K562 (cell line): ENCODE results near the gene S100A7A. TPM values are rescaled to one million over a fixed set of nuclear protein-coding genes. Genes with fewer than 3 reads are reported as not detected.

Source experiments
- ATF7 ChIP-seq: fragments of 450-650 bp; IDR thresholded peaks from 2 replicates; pipeline ENCODE4 v1.7.1; 2014; ENCODE audit warnings: mild to moderate bottlenecking, moderate library complexity
- CEBPB ChIP-seq: fragments of 450-650 bp; IDR thresholded peaks from 2 replicates; pipeline ENCODE4 v1.6.1; 2016; ENCODE audit warnings: missing genetic modification characterization, missing compliant biosample characterization
- CHCHD3 ChIP-seq: fragments of 250-450 bp; sonication (Bioruptor Pico); IDR thresholded peaks from 2 replicates; pipeline ENCODE4 v2.1.2; 2022; ENCODE audit warnings: mild to moderate bottlenecking
- CREB1 ChIP-seq, 2 experiments: sonication (generic) in 1 of 2; formaldehyde crosslinking in 1 of 2; IDR thresholded peaks; 2 replicates each; pipeline versions ENCODE4 v1.6.1 to v1.8.0; 2012 to 2022; ENCODE audit warnings: inconsistent platforms in 1 of 2, mild to moderate bottlenecking in 1 of 2, missing genetic modification reagents in 1 of 2, moderate library complexity in 1 of 2
- EZH2 ChIP-seq: IDR thresholded peaks from 2 replicates; pipeline ENCODE4 v1.6.1; 2012; ENCODE audit warnings: low read depth, mild to moderate bottlenecking, inconsistent platforms, low read length, borderline replicate concordance
- HCFC1 ChIP-seq: IDR thresholded peaks from 2 replicates; pipeline ENCODE4 v1.6.1; 2012; ENCODE audit warnings: low read depth, low read length, improper control_type of control experiment
- IFI16 ChIP-seq: fragments of 250-450 bp; sonication (Bioruptor Pico); IDR thresholded peaks from 2 replicates; pipeline ENCODE4 v2.1.2; 2022; ENCODE audit warnings: mild to moderate bottlenecking, inconsistent platforms
- KLF13 ChIP-seq: fragments of 450-650 bp; IDR thresholded peaks from 2 replicates; pipeline ENCODE4 v1.6.1; 2016; ENCODE audit warnings: missing genetic modification characterization, low read depth, mild to moderate bottlenecking, missing compliant biosample characterization, moderate library complexity, borderline replicate concordance
- NONO ChIP-seq, 2 experiments: fragments of 200-400 bp in 1 of 2; fragments of 450-650 bp in 1 of 2; formaldehyde crosslinking in 1 of 2; IDR thresholded peaks; 2 replicates each; pipeline ENCODE4 v1.6.1; 2017; ENCODE audit warnings: low read depth in 2 of 2, mild to moderate bottlenecking in 2 of 2, moderate library complexity in 2 of 2, low read length in 1 of 2
- PHF8 ChIP-seq: fragments of 200-600 bp; sonication (generic); IDR thresholded peaks from 2 replicates; pipeline ENCODE4 v1.6.1; 2012; ENCODE audit warnings: mixed run types, mild to moderate bottlenecking, inconsistent platforms, low read length, moderate library complexity, borderline replicate concordance
- PTTG1 ChIP-seq: fragments of 450-650 bp; IDR thresholded peaks from 2 replicates; pipeline ENCODE4 v1.6.1; 2016; ENCODE audit warnings: low read depth, mild to moderate bottlenecking, missing genetic modification characterization, missing compliant biosample characterization
- XRCC3 ChIP-seq: fragments of 450-650 bp; IDR thresholded peaks from 2 replicates; pipeline ENCODE4 v1.6.1; 2017; ENCODE audit warnings: mild to moderate bottlenecking, moderate library complexity
- ZFPM2 ChIP-seq: fragments of 250-450 bp; sonication (Bioruptor Pico); IDR thresholded peaks from 2 replicates; pipeline ENCODE4 v1.5.1; 2022; ENCODE audit warnings: mild to moderate bottlenecking
- ZNF224 ChIP-seq: sonication (generic); formaldehyde crosslinking; IDR thresholded peaks from 2 replicates; pipeline ENCODE4 v1.8.0; 2022; ENCODE audit warnings: mild to moderate bottlenecking, missing genetic modification reagents
- ZNF740 ChIP-seq, 3 experiments: fragments of 200-800 bp in 1 of 3; sonication (Bioruptor generic) in 1 of 3; sonication (generic) in 1 of 3; formaldehyde crosslinking in 1 of 3; IDR thresholded peaks; 2 replicates each; pipeline versions ENCODE4 v1.6.1 to v1.8.0; 2016 to 2022; ENCODE audit warnings: mild to moderate bottlenecking in 2 of 3, missing compliant biosample characterization in 2 of 3, missing genetic modification characterization in 2 of 3, missing genetic modification reagents in 1 of 3
- polyA plus RNA-seq, 8 experiments: library from polyadenylated mRNA; depleted of rRNA in 4 of 8; stranded (reverse) in 5 of 8; unstranded in 3 of 8; fragments of >200 nt; fragmentation: Nextera tagmentation in 2 of 8; fragmentation: Illumina TruSeq in 1 of 8; extraction: Ambion mirVana in 2 of 8; extraction: Trizol in 1 of 8; gene quantifications; 2 replicates each; pipeline versions ENCODE4 v1.2.1 to v1.2.3, GENCODE V29; 2011 to 2014; ENCODE audit warnings: inconsistent platforms in 1 of 8, missing spikeins in 1 of 8
- total RNA-seq, 7 experiments: library from RNA; depleted of rRNA in 6 of 7; stranded (reverse); fragments of >200 nt in 6 of 7; fragmentation: Illumina TruSeq in 2 of 7; extraction: Trizol in 2 of 7; gene quantifications; 2 replicates each; pipeline versions ENCODE4 v1.2.1 to v1.2.3, GENCODE V29; 2011 to 2021; ENCODE audit warnings: low replicate concordance in 1 of 7
- TF ChIP-seq, protein P1 (sequence below): fragments of 250-450 bp; sonication (Bioruptor Pico); IDR thresholded peaks from 2 replicates; pipeline ENCODE4 v1.8.0; 2022; ENCODE audit warnings: inconsistent platforms
- TF ChIP-seq, protein P2 (sequence below): fragments of 250-450 bp; sonication (Bioruptor Pico); IDR thresholded peaks from 2 replicates; pipeline ENCODE4 v1.4.0; 2020
- TF ChIP-seq, protein P3 (sequence below): fragments of 250-450 bp; sonication (Bioruptor Pico); IDR thresholded peaks from 2 replicates; pipeline ENCODE4 v1.6.1; 2021; ENCODE audit warnings: mild to moderate bottlenecking

The S100A7A gene
- total and polyA plus RNA-seq, 9 of the 15 experiments (the other 6 are each of a cell fraction or from before 2014, with no cell fraction given): not detected

DNA sequence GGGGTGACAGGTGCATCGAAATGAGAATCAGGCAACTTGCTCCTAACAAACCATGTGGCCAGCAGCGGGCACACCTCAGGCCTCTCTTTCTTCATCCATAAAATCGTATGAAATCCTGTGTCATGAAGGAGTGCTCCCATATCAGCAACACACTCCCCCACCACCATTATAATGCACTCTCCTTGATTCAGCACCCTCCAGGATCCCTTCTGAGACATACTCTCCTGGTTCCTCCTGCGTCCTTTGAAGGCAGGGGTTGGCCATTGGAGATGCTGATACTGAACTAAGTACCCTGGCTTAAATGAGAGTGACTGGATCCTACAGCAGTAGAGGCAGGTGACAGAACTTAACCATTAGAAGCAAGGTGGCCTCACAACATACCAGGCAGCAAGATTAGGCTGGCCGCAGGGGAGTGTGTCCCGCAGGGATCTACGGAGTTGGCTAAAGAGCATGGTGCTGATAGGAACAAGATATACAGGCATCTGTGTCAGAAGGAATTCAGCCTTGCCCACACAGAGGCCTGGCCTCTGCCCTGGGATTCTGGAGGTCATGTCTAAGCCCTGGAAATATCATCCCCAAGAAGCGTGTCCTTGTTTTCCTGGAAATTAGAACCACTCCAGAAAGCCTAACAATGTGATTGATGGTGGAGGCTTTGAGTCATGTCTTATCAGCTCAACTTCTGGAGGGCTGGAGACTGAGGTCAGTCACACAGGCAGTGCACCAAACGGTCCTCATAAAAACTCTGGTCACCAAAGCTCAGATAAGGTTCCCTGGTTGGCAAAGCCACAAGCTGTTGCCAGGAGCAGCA, 16.8 kb downstream of the S100A7A start (continued):
- TF ChIP-seq PHF8: 0 out of 2 replicates have a peak, but pooled peaks have one; percentile 16
- TF ChIP-seq NONO (IDR thresholded peaks at IDR 0.05; ENCODE audit: low read depth in 2 of 2, low read length in 1 of 2): no peak
- no peak for TF ChIP-seq PTTG1 (tag)
- TF ChIP-seq, protein P1, sequence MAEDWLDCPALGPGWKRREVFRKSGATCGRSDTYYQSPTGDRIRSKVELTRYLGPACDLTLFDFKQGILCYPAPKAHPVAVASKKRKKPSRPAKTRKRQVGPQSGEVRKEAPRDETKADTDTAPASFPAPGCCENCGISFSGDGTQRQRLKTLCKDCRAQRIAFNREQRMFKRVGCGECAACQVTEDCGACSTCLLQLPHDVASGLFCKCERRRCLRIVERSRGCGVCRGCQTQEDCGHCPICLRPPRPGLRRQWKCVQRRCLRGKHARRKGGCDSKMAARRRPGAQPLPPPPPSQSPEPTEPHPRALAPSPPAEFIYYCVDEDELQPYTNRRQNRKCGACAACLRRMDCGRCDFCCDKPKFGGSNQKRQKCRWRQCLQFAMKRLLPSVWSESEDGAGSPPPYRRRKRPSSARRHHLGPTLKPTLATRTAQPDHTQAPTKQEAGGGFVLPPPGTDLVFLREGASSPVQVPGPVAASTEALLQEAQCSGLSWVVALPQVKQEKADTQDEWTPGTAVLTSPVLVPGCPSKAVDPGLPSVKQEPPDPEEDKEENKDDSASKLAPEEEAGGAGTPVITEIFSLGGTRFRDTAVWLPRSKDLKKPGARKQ (CRISPR knock-in tag): no peak
- TF ChIP-seq, protein P2, sequence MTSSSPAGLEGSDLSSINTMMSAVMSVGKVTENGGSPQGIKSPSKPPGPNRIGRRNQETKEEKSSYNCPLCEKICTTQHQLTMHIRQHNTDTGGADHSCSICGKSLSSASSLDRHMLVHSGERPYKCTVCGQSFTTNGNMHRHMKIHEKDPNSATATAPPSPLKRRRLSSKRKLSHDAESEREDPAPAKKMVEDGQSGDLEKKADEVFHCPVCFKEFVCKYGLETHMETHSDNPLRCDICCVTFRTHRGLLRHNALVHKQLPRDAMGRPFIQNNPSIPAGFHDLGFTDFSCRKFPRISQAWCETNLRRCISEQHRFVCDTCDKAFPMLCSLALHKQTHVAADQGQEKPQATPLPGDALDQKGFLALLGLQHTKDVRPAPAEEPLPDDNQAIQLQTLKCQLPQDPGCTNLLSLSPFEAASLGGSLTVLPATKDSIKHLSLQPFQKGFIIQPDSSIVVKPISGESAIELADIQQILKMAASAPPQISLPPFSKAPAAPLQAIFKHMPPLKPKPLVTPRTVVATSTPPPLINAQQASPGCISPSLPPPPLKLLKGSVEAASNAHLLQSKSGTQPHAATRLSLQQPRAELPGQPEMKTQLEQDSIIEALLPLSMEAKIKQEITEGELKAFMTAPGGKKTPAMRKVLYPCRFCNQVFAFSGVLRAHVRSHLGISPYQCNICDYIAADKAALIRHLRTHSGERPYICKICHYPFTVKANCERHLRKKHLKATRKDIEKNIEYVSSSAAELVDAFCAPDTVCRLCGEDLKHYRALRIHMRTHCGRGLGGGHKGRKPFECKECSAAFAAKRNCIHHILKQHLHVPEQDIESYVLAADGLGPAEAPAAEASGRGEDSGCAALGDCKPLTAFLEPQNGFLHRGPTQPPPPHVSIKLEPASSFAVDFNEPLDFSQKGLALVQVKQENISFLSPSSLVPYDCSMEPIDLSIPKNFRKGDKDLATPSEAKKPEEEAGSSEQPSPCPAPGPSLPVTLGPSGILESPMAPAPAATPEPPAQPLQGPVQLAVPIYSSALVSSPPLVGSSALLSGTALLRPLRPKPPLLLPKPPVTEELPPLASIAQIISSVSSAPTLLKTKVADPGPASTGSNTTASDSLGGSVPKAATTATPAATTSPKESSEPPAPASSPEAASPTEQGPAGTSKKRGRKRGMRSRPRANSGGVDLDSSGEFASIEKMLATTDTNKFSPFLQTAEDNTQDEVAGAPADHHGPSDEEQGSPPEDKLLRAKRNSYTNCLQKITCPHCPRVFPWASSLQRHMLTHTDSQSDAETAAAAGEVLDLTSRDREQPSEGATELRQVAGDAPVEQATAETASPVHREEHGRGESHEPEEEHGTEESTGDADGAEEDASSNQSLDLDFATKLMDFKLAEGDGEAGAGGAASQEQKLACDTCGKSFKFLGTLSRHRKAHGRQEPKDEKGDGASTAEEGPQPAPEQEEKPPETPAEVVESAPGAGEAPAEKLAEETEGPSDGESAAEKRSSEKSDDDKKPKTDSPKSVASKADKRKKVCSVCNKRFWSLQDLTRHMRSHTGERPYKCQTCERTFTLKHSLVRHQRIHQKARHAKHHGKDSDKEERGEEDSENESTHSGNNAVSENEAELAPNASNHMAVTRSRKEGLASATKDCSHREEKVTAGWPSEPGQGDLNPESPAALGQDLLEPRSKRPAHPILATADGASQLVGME (CRISPR knock-in tag): peak; percentile 51; the same call in 1 of the 2 replicates
- TF ChIP-seq ZNF740 (CRISPR knock-in tag; IDR thresholded peaks at IDR 0.05): no peak
- TF ChIP-seq ZNF740 (tag; IDR thresholded peaks at IDR 0.05): no peak
- no peak for TF ChIP-seq CHCHD3 (CRISPR knock-in tag)
- peak; percentile 41; the same call in 1 of the 2 replicates for TF ChIP-seq CREB1 (IDR thresholded peaks at IDR 0.05)
- TF ChIP-seq CREB1 (CRISPR knock-in tag; IDR thresholded peaks at IDR 0.05): peak; percentile 18; the same call in 1 of the 2 replicates
- TF ChIP-seq IFI16 (CRISPR knock-in tag): no peak
- TF ChIP-seq ATF7: peak; percentile 86
- TF ChIP-seq, protein P3, sequence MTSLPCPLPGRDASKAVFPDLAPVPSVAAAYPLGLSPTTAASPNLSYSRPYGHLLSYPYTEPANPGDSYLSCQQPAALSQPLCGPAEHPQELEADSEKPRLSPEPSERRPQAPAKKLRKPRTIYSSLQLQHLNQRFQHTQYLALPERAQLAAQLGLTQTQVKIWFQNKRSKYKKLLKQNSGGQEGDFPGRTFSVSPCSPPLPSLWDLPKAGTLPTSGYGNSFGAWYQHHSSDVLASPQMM (CRISPR knock-in tag): no peak
- TF ChIP-seq HCFC1: no peak
- no peak for TF ChIP-seq EZH2
- no peak for TF ChIP-seq KLF13 (tag)
- TF ChIP-seq ZFPM2 (CRISPR knock-in tag): no peak
- no peak for TF ChIP-seq ZNF224
- no peak for TF ChIP-seq CEBPB (tag)
- TF ChIP-seq XRCC3: no peak
